HepG2 (cell line): ENCODE data around the gene CCDC61. TPM values are rescaled to one million over a fixed set of nuclear protein-coding genes. Genes with fewer than 3 reads are reported as not detected.

Experiments used
- ATAC-seq: fragments of 200-7000 bp; cut with Tn5 transposase; 3 replicates; pipeline ENCODE4 v1.9.1; 2020; ENCODE audit warnings: mild to moderate bottlenecking, moderate library complexity
- BruUV-seq: library from RNA; stranded (reverse); fragments of 400-500 nt; replicated peaks from 2 replicates; lab custom pipeline; 2021; lab: Mats Ljungman, UMichigan
- CTCF ChIA-PET: fragments of 300-600 bp; formaldehyde crosslinking; extraction: SDS; loops from one replicate; lab custom pipeline; 2021; ENCODE audit warnings: low total read pairs, inconsistent platforms, low intra/inter-chr PET ratio; lab: Yijun Ruan, JAX
- POLR2A ChIA-PET: fragments of 350-600 bp; sonication (Branson Sonifier 250); formaldehyde crosslinking; loops from one replicate; lab custom pipeline; 2020; ENCODE audit warnings: antibody characterized with exemption, inconsistent platforms; lab: Yijun Ruan, JAX
- DNase-seq: peaks from one replicate; pipeline ENCODE4 v3.0.0-alpha.2; 2015; ENCODE audit warnings: low spot score
- FAIRE-seq: peaks from 3 replicates; lab custom pipeline; 2011; peaks lifted over from hg19 to GRCh38; lab: Jason Lieb, UNC
- H2AFZ ChIP-seq: one replicate; pipeline ENCODE4 v1.6.1; 2011; ENCODE audit warnings: low read length, inconsistent platforms
- H3K27ac ChIP-seq: fragments of 300-600 bp; 3 replicates; pipeline ENCODE4 v1.8.0; 2011; ENCODE audit warnings: mixed run types, mild to moderate bottlenecking, mixed read lengths, low read length, inconsistent platforms; ENCODE audit not compliant: insufficient read depth; ENCODE audit errors: extremely low read length
- H3K27me3 ChIP-seq, 2 experiments: fragments of 200-600 bp in 1 of 2; 2 replicates in 1 of 2; 3 replicates in 1 of 2; pipeline versions ENCODE4 v1.6.0 to v1.8.0; 2011; ENCODE audit warnings: low read length in 2 of 2, mild to moderate bottlenecking in 2 of 2, moderate library complexity in 2 of 2, inconsistent platforms in 1 of 2; ENCODE audit not compliant: insufficient read depth in 2 of 2, control insufficient read depth in 1 of 2
- H3K36me3 ChIP-seq, 2 experiments: fragments of 200-600 bp in 1 of 2; replicated peaks in 1 of 2; 2 replicates in 1 of 2; 3 replicates in 1 of 2; pipeline versions ENCODE4 v1.5.1 to v1.8.0; 2011; ENCODE audit warnings: low read length in 2 of 2, inconsistent platforms in 1 of 2; ENCODE audit not compliant: insufficient read depth in 2 of 2, control insufficient read depth in 1 of 2
- H3K4me1 ChIP-seq: 2 replicates; pipeline ENCODE4 v1.5.1; 2012; ENCODE audit warnings: low read length, inconsistent platforms; ENCODE audit not compliant: insufficient read depth
- H3K4me2 ChIP-seq: 2 replicates; pipeline ENCODE4 v1.6.0; 2011; ENCODE audit warnings: low read depth, low read length, inconsistent platforms
- H3K4me3 ChIP-seq, 3 experiments: fragments of 200-600 bp in 1 of 3; sonication (generic), shearing (Covaris generic) in 1 of 3; replicated peaks in 1 of 3; 2 replicates each; pipeline ENCODE4 v1.5.1; 2011 to 2016; ENCODE audit warnings: low read length in 3 of 3, inconsistent platforms in 2 of 3, low read depth in 2 of 3, mild to moderate bottlenecking in 2 of 3, control low read depth in 1 of 3, mixed read lengths in 1 of 3; ENCODE audit not compliant: insufficient read depth in 1 of 3
- H3K79me2 ChIP-seq: one replicate; pipeline ENCODE4 v1.6.1; 2011; ENCODE audit warnings: low read length, inconsistent platforms; ENCODE audit not compliant: insufficient read depth
- H3K9ac ChIP-seq: 2 replicates; pipeline ENCODE4 v1.6.0; 2011; ENCODE audit warnings: mild to moderate bottlenecking, low read depth, low read length, inconsistent platforms; ENCODE audit not compliant: insufficient read depth
- H3K9me3 ChIP-seq: 2 replicates; pipeline ENCODE4 v1.5.1; 2012; ENCODE audit warnings: mild to moderate bottlenecking, low read length
- H4K20me1 ChIP-seq: 2 replicates; pipeline ENCODE4 v1.6.0; 2011; ENCODE audit warnings: inconsistent platforms, mild to moderate bottlenecking, low read length, moderate library complexity; ENCODE audit not compliant: insufficient read depth
- AHR ChIP-seq: IDR thresholded peaks from 2 replicates; pipeline ENCODE4 v1.6.1; 2018; ENCODE audit warnings: missing genetic modification reagents, missing compliant biosample characterization
- FOSL1 ChIP-seq: sonication (generic); formaldehyde crosslinking; IDR thresholded peaks from 2 replicates; pipeline ENCODE4 v1.9.0; 2021; ENCODE audit warnings: missing genetic modification reagents, borderline replicate concordance
- MAFG ChIP-seq: sonication (generic); formaldehyde crosslinking; IDR thresholded peaks from 2 replicates; pipeline ENCODE4 v1.5.1; 2020; ENCODE audit warnings: mild to moderate bottlenecking, missing genetic modification reagents
- SRF ChIP-seq: IDR thresholded peaks from 2 replicates; pipeline ENCODE4 v1.6.1; 2011; ENCODE audit warnings: mild to moderate bottlenecking, low read depth, low read length, moderate library complexity
- ZNF354B ChIP-seq: sonication (generic); formaldehyde crosslinking; IDR thresholded peaks from 2 replicates; pipeline ENCODE4 v1.8.0; 2022; ENCODE audit warnings: mild to moderate bottlenecking, missing genetic modification reagents
- ZNF740 ChIP-seq: sonication (generic); formaldehyde crosslinking; IDR thresholded peaks from 2 replicates; pipeline ENCODE4 v1.4.0; 2020; ENCODE audit warnings: missing genetic modification reagents
- ZSCAN30 ChIP-seq: sonication (generic); formaldehyde crosslinking; IDR thresholded peaks from 2 replicates; pipeline ENCODE4 v1.5.0; 2020; ENCODE audit warnings: mild to moderate bottlenecking, missing genetic modification reagents
- WGBS: methylation state at CpG from one replicate; pipeline ENCODE4 v1.1.6; 2017; ENCODE audit warnings: low lambda C conversion rate; 5-methylcytosine and 5-hydroxymethylcytosine counted together
- in situ Hi-C: cut with HindIII; loops from 2 replicates; pipeline ENCODE4 v1.10.0; 2017; ENCODE audit warnings: low pct_unique_long_range_greater_than_20kb; ENCODE audit not compliant: extremely low pct_ligation_motif_present
- intact Hi-C: fragments of 100-400 bp; cut with micrococcal nuclease; formaldehyde crosslinking; loops from one replicate; pipeline ENCODE4 v1.10.0; 2022; ENCODE audit not compliant: unreplicated experiment
- polyA plus RNA-seq, 8 experiments: library from polyadenylated mRNA; depleted of rRNA in 3 of 8; stranded (reverse) in 7 of 8; unstranded in 1 of 8; fragments of >200 nt; fragmentation: Illumina TruSeq in 4 of 8; extraction: Trizol in 4 of 8; gene quantifications; 2 replicates each; pipeline versions ENCODE4 v1.2.1 to v1.2.3, GENCODE V29; 2011 to 2016; ENCODE audit warnings: low read depth in 4 of 8, missing spikeins in 1 of 8, mixed read lengths in 1 of 8; ENCODE audit not compliant: insufficient read depth in 1 of 8
- total RNA-seq, 5 experiments: library from RNA; depleted of rRNA; stranded (reverse); fragments of >200 nt; fragmentation: Illumina TruSeq; extraction: Trizol; gene quantifications; 2 replicates each; pipeline ENCODE4 v1.2.3, GENCODE V29; 2016; ENCODE audit warnings: low read depth in 1 of 5
- TF ChIP-seq, protein P1 (sequence below): sonication (generic); formaldehyde crosslinking; IDR thresholded peaks from 2 replicates; pipeline ENCODE4 v1.4.0; 2020; ENCODE audit warnings: missing genetic modification reagents

The CCDC61 gene
- total and polyA plus RNA-seq, 2 of the 13 experiments (the other 11 are each of a cell fraction or from before 2014, with no cell fraction given), result 4.2 to 4.9 TPM

GRCh38 chr19:45975306-45976070, 19.8 kb upstream of the CCDC61 start:
- no peaks in the 10 kb centered on the region for H3K4me1 ChIP-seq
- BruUV-seq, result no TSS peak
- DNase-seq (no peak), FAIRE-seq (no peak), ATAC-seq (no peak)
- no peak overlapping the region for H3K27ac ChIP-seq
- WGBS, result 10% methylated on average over 7 of the region's 11 CpGs
- peaks cover 1 to 40% of the 10 kb centered on the region in 2 experiments for H3K27me3 ChIP-seq
- intact Hi-C loops (no loop called here), in situ Hi-C loops (no loop called here)
- no peaks in the 10 kb centered on the region for H3K36me3 ChIP-seq
- no peak overlapping the region for H3K4me2 ChIP-seq
- TF ChIP-seq, protein P1, sequence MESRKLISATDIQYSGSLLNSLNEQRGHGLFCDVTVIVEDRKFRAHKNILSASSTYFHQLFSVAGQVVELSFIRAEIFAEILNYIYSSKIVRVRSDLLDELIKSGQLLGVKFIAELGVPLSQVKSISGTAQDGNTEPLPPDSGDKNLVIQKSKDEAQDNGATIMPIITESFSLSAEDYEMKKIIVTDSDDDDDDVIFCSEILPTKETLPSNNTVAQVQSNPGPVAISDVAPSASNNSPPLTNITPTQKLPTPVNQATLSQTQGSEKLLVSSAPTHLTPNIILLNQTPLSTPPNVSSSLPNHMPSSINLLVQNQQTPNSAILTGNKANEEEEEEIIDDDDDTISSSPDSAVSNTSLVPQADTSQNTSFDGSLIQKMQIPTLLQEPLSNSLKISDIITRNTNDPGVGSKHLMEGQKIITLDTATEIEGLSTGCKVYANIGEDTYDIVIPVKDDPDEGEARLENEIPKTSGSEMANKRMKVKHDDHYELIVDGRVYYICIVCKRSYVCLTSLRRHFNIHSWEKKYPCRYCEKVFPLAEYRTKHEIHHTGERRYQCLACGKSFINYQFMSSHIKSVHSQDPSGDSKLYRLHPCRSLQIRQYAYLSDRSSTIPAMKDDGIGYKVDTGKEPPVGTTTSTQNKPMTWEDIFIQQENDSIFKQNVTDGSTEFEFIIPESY, result no peak
- TF ChIP-seq AHR, result no peak
- no peak for TF ChIP-seq FOSL1 (CRISPR knock-in tag)
- no peak for TF ChIP-seq ZNF740 (CRISPR knock-in tag)
- TF ChIP-seq ZNF354B, result no peak
- no peak for TF ChIP-seq SRF
- TF ChIP-seq ZSCAN30 (CRISPR knock-in tag), result no peak
- no peak for TF ChIP-seq MAFG (CRISPR knock-in tag)
- H2AFZ ChIP-seq, result no peak overlapping the region
- H4K20me1 ChIP-seq, result no peaks in the 10 kb centered on the region
- H3K79me2 ChIP-seq, result no peaks in the 10 kb centered on the region
- CTCF ChIA-PET, result no interaction called here
- H3K9me3 ChIP-seq, result no peaks in the 10 kb centered on the region
- POLR2A ChIA-PET, result no interaction called here
- no peak overlapping the region for H3K9ac ChIP-seq
- H3K4me3 ChIP-seq, result no peak overlapping the region
